Naive B cell (primary cell): ENCODE data around the gene ANAPC7. TPM values are rescaled to one million over a fixed set of nuclear protein-coding genes. Genes with fewer than 3 reads are reported as not detected.
"Not testable (repeated sequence)": the region's sequence is repeated elsewhere in the genome, so short reads cannot be mapped to it uniquely, and the experiment has no call there.

Experiments used
- ATAC-seq, 2 donors: fragments of 150-1000 bp; cut with Tn5 transposase; 2 replicates each; pipeline ENCODE4 v1.10.0; 2021; ENCODE audit warnings: low read depth in 2 of 2, mild to moderate bottlenecking in 2 of 2, moderate library complexity in 2 of 2
- DNase-seq: peaks from one replicate; pipeline ENCODE4 v3.0.0; 2022
- H3K27ac Mint-ChIP-seq, 6 donors: one replicate each; pipeline ENCODE4 v1.8.0; 2020 to 2022; ENCODE audit warnings: mild to moderate bottlenecking in 6 of 6, mixed read lengths in 6 of 6, moderate library complexity in 5 of 6, inconsistent platforms in 2 of 6
- H3K27me3 Mint-ChIP-seq, 3 donors: one replicate each; pipeline ENCODE4 v1.8.0; 2021 to 2022; ENCODE audit warnings: mixed read lengths in 3 of 3, mild to moderate bottlenecking in 1 of 3
- H3K36me3 Mint-ChIP-seq, 2 donors: one replicate each; pipeline ENCODE4 v1.8.0; 2020 to 2022; ENCODE audit warnings: mixed read lengths in 2 of 2, inconsistent platforms in 1 of 2, mild to moderate bottlenecking in 1 of 2
- H3K4me1 Mint-ChIP-seq, 3 donors: one replicate each; pipeline ENCODE4 v1.8.0; 2020 to 2022; ENCODE audit warnings: mixed read lengths in 3 of 3, inconsistent platforms in 1 of 3, mild to moderate bottlenecking in 1 of 3, moderate library complexity in 1 of 3
- H3K4me3 Mint-ChIP-seq, 8 donors: one replicate each; pipeline ENCODE4 v1.8.0; 2020 to 2022; ENCODE audit warnings: mild to moderate bottlenecking in 8 of 8, mixed read lengths in 8 of 8, moderate library complexity in 8 of 8, inconsistent platforms in 2 of 8
- H3K9me3 Mint-ChIP-seq, 7 donors: one replicate each; pipeline ENCODE4 v1.8.0; 2020 to 2022; ENCODE audit warnings: mixed read lengths in 7 of 7, mild to moderate bottlenecking in 5 of 7, inconsistent platforms in 2 of 7, moderate library complexity in 1 of 7
- polyA plus RNA-seq, 6 donors: library from polyadenylated mRNA; unstranded; fragments of 300-500 nt; fragmentation: Illumina TruSeq; gene quantifications; one replicate each; pipeline ENCODE4 v1.2.3, GENCODE V29; 2021; ENCODE audit warnings: low read depth in 6 of 6

The ANAPC7 gene
- polyA plus RNA-seq, 6 donors from 2014 or later, result 20.1 to 40.7 (median 25.1) TPM

- no peaks in the 10 kb centered on the region for H3K9me3 Mint-ChIP-seq
Observed at GRCh38 chr12:110351119-110351518, 52.4 kb downstream of the ANAPC7 start.

GRCh38 chr12:110349514-110350151 lies 53.9 kb downstream of the ANAPC7 start:
- H3K27ac Mint-ChIP-seq, result peak overlapping the region in 5 of 6 donors; percentile 20 to 94 (median 73)
- peak; percentile 87 to 89 for ATAC-seq
- H3K27me3 Mint-ChIP-seq, result no peaks in the 10 kb centered on the region
- H3K9me3 Mint-ChIP-seq, result no peaks in the 10 kb centered on the region
- peaks cover 12 to 24% (median 16%) of the 10 kb centered on the region in 3 donors for H3K4me1 Mint-ChIP-seq
- H3K4me3 Mint-ChIP-seq, result peak overlapping the region in 1 of 8 donors; percentile 56
- peaks cover 7 to 13% of the 10 kb centered on the region in 2 donors for H3K36me3 Mint-ChIP-seq
- peak; percentile 20 for DNase-seq

More at GRCh38 chr12:110351119-110351518, 52.4 kb downstream of the ANAPC7 start:
- Mint-ChIP-seq H3K4me3 (no peak overlapping the region), H3K27me3 (peaks cover 0 to 5% (median 0%) of the 10 kb centered on the region in 3 donors), H3K27ac (no peak overlapping the region), H3K4me1 (peaks cover 16 to 32% (median 19%) of the 10 kb centered on the region in 3 donors), H3K36me3 (peaks cover 4 to 8% of the 10 kb centered on the region in 2 donors)
- DNase-seq (no peak), ATAC-seq (no peak)

- no peaks in the 10 kb centered on the region for H3K9me3 Mint-ChIP-seq
- H3K27ac Mint-ChIP-seq, result peak overlapping the region in 3 of 6 donors; percentile 77 to 94 (median 90)
- peak overlapping the region in 2 of 8 donors; percentile 1 to 56 for H3K4me3 Mint-ChIP-seq
- peaks cover 13 to 15% of the 10 kb centered on the region in 2 donors for H3K36me3 Mint-ChIP-seq
- ATAC-seq (no peak), DNase-seq (no peak)
- H3K4me1 Mint-ChIP-seq, result peaks cover 12 to 20% (median 15%) of the 10 kb centered on the region in 3 donors
- no peaks in the 10 kb centered on the region for H3K27me3 Mint-ChIP-seq
Observed at GRCh38 chr12:110349096-110349495, 54.4 kb downstream of the ANAPC7 start.

GRCh38 chr12:110348431-110349059 lies 55.0 kb downstream of the ANAPC7 start:
- Mint-ChIP-seq H3K27ac (peak overlapping the region in 1 of 6 donors; percentile 36), H3K9me3 (no peaks in the 10 kb centered on the region), H3K27me3 (no peaks in the 10 kb centered on the region), H3K4me3 (no peak overlapping the region), H3K36me3 (peaks cover 17 to 20% of the 10 kb centered on the region in 2 donors), H3K4me1 (peaks cover 12 to 20% (median 12%) of the 10 kb centered on the region in 3 donors)
- ATAC-seq, result no peak
- DNase-seq, result no peak

GRCh38 chr12:110347767-110348166 lies 55.7 kb downstream of the ANAPC7 start:
- no peak overlapping the region for H3K27ac Mint-ChIP-seq
- no peaks in the 10 kb centered on the region for H3K9me3 Mint-ChIP-seq
- H3K27me3 Mint-ChIP-seq, result no peaks in the 10 kb centered on the region
- H3K4me1 Mint-ChIP-seq, result peaks cover 12 to 18% (median 12%) of the 10 kb centered on the region in 3 donors
- no peak overlapping the region for H3K4me3 Mint-ChIP-seq
- H3K36me3 Mint-ChIP-seq, result peaks cover 17 to 26% of the 10 kb centered on the region in 2 donors
- ATAC-seq (no peak), DNase-seq (no peak)

GRCh38 chr12:110345963-110346362 lies 57.5 kb downstream of the ANAPC7 start:
- Mint-ChIP-seq H3K27me3 (no peaks in the 10 kb centered on the region), H3K4me1 (peaks cover 12 to 18% (median 12%) of the 10 kb centered on the region in 3 donors), H3K27ac (peak overlapping the region in 1 of 6 donors; percentile 50), H3K4me3 (no peak overlapping the region), H3K36me3 (peaks cover 17 to 26% of the 10 kb centered on the region in 2 donors), H3K9me3 (no peaks in the 10 kb centered on the region)
- ATAC-seq (no peak), DNase-seq (no peak)

GRCh38 chr12:110345176-110345661 lies 58.3 kb downstream of the ANAPC7 start:
- H3K4me3 Mint-ChIP-seq, result no peak overlapping the region
- peak overlapping the region in 2 of 6 donors; percentile 10 to 80 for H3K27ac Mint-ChIP-seq
- ATAC-seq, result no peak
- no peak for DNase-seq
- H3K9me3 Mint-ChIP-seq, result no peaks in the 10 kb centered on the region
- H3K4me1 Mint-ChIP-seq, result peaks cover 12 to 17% (median 12%) of the 10 kb centered on the region in 3 donors
- H3K27me3 Mint-ChIP-seq, result no peaks in the 10 kb centered on the region
- peaks cover 17 to 27% of the 10 kb centered on the region in 2 donors for H3K36me3 Mint-ChIP-seq

GRCh38 chr12:110344657-110345056 lies 58.9 kb downstream of the ANAPC7 start:
- ATAC-seq, result no peak
- no peaks in the 10 kb centered on the region for H3K9me3 Mint-ChIP-seq
- H3K36me3 Mint-ChIP-seq, result peaks cover 17 to 32% of the 10 kb centered on the region in 2 donors

GRCh38 chr12:110343736-110344555 lies 59.6 kb downstream of the ANAPC7 start:
- DNase-seq, result no peak
- Mint-ChIP-seq H3K9me3 (no peaks in the 10 kb centered on the region), H3K27ac (no peak overlapping the region), H3K36me3 (peaks cover 20 to 35% of the 10 kb centered on the region in 2 donors), H3K27me3 (no peaks in the 10 kb centered on the region), H3K4me1 (peaks cover 1 to 10% (median 2%) of the 10 kb centered on the region in 3 donors), H3K4me3 (peak overlapping the region in 1 of 8 donors; percentile 11)
- no peak for ATAC-seq

More at GRCh38 chr12:110344657-110345056, 58.9 kb downstream of the ANAPC7 start:
- Mint-ChIP-seq H3K27ac (no peak overlapping the region), H3K4me1 (peaks cover 6 to 12% (median 7%) of the 10 kb centered on the region in 3 donors), H3K4me3 (no peak overlapping the region), H3K27me3 (no peaks in the 10 kb centered on the region)
- no peak for DNase-seq

- Mint-ChIP-seq H3K9me3 (no peaks in the 10 kb centered on the region), H3K4me3 (no peak overlapping the region), H3K36me3 (peaks cover 29 to 40% of the 10 kb centered on the region in 2 donors), H3K4me1 (peaks cover 6 to 15% (median 7%) of the 10 kb centered on the region in 3 donors), H3K27me3 (no peaks in the 10 kb centered on the region), H3K27ac (peak overlapping the region in 2 of 6 donors; percentile 49 to 72)
- DNase-seq (no peak), ATAC-seq (no peak)
Observed at GRCh38 chr12:110343114-110343513, 60.4 kb downstream of the ANAPC7 start.

GRCh38 chr12:110342157-110342556 lies 61.4 kb downstream of the ANAPC7 start:
- H3K4me1 Mint-ChIP-seq, result peaks cover 6 to 22% (median 11%) of the 10 kb centered on the region in 3 donors
- DNase-seq (no peak), ATAC-seq (no peak)
- no peaks in the 10 kb centered on the region for H3K27me3 Mint-ChIP-seq
- no peak overlapping the region for H3K4me3 Mint-ChIP-seq
- H3K9me3 Mint-ChIP-seq, result no peaks in the 10 kb centered on the region
- peak overlapping the region in 1 of 6 donors; percentile 63 for H3K27ac Mint-ChIP-seq
- peaks cover 35 to 45% of the 10 kb centered on the region in 2 donors for H3K36me3 Mint-ChIP-seq

GRCh38 chr12:110340706-110341105 lies 62.8 kb downstream of the ANAPC7 start:
- Mint-ChIP-seq H3K4me3 (no peak overlapping the region), H3K9me3 (no peaks in the 10 kb centered on the region), H3K27me3 (no peaks in the 10 kb centered on the region), H3K36me3 (peaks cover 34 to 42% of the 10 kb centered on the region in 2 donors), H3K27ac (peak overlapping the region in 1 of 6 donors; percentile 69), H3K4me1 (peaks cover 6 to 25% (median 11%) of the 10 kb centered on the region in 3 donors)
- DNase-seq (no peak), ATAC-seq (no peak)

- H3K4me3 Mint-ChIP-seq, DNase-seq, H3K27me3 Mint-ChIP-seq, H3K9me3 Mint-ChIP-seq, ATAC-seq: not testable (repeated sequence)
- peak overlapping the region in 1 of 6 donors; percentile 69 for H3K27ac Mint-ChIP-seq
- H3K36me3 Mint-ChIP-seq, result peaks cover 34 to 45% of the 10 kb centered on the region in 2 donors
- peaks cover 6 to 25% (median 11%) of the 10 kb centered on the region in 3 donors for H3K4me1 Mint-ChIP-seq
Observed at GRCh38 chr12:110340261-110340660, 63.2 kb downstream of the ANAPC7 start.
